ENCODE measurements around the gene SLC51A.

DNA sequence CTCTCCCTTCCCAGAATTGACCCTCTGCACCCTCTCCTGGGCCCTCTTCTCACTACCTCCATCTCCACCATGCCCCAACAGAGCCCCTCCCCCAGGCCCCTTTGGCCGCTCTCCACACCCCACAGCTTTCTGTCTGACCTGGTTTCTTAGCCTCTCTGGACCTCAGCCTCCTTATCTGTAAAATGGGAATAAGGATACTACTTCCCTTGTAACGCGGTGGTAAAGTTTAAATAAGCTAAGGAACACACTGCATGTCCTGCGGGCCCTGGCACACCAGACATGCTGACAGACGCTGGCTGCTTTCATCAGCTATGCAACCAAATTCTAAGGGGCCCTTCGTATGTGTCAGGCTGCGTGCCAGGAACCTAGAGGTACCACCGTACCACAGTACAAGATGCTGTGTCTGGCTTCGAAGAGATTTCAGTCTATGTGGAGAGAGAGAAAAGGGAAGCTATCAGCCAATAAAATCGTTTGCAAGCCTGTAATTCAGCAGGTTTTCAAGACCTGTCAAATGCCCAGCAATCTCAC lies 777 bp upstream of the SLC51A start:
- TF ChIP-seq FOS (IDR thresholded peaks at IDR 0.05; ENCODE audit: extremely low read depth, insufficient read length) = no peak
- TF ChIP-seq, protein P1, sequence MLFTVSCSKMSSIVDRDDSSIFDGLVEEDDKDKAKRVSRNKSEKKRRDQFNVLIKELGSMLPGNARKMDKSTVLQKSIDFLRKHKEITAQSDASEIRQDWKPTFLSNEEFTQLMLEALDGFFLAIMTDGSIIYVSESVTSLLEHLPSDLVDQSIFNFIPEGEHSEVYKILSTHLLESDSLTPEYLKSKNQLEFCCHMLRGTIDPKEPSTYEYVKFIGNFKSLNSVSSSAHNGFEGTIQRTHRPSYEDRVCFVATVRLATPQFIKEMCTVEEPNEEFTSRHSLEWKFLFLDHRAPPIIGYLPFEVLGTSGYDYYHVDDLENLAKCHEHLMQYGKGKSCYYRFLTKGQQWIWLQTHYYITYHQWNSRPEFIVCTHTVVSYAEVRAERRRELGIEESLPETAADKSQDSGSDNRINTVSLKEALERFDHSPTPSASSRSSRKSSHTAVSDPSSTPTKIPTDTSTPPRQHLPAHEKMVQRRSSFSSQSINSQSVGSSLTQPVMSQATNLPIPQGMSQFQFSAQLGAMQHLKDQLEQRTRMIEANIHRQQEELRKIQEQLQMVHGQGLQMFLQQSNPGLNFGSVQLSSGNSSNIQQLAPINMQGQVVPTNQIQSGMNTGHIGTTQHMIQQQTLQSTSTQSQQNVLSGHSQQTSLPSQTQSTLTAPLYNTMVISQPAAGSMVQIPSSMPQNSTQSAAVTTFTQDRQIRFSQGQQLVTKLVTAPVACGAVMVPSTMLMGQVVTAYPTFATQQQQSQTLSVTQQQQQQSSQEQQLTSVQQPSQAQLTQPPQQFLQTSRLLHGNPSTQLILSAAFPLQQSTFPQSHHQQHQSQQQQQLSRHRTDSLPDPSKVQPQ (CRISPR knock-in tag; IDR thresholded peaks at IDR 0.05; ENCODE audit: borderline replicate concordance) = no peak
- TF ChIP-seq ZNF644 (tag; IDR thresholded peaks at IDR 0.05; ENCODE audit: low read depth) = no peak
- TF ChIP-seq, protein P2, sequence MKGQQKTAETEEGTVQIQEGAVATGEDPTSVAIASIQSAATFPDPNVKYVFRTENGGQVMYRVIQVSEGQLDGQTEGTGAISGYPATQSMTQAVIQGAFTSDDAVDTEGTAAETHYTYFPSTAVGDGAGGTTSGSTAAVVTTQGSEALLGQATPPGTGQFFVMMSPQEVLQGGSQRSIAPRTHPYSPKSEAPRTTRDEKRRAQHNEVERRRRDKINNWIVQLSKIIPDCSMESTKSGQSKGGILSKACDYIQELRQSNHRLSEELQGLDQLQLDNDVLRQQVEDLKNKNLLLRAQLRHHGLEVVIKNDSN (CRISPR knock-in tag; IDR thresholded peaks at IDR 0.05) = no peak
- no peak for TF ChIP-seq GATA2 (CRISPR knock-in tag; IDR thresholded peaks at IDR 0.05)
- no peak for TF ChIP-seq CBX2 (IDR thresholded peaks at IDR 0.05; ENCODE audit: insufficient read depth, low read length, poor library complexity, severe bottlenecking)
- no peak for TF ChIP-seq ZNF282 (CRISPR knock-in tag; IDR thresholded peaks at IDR 0.05)
- no peak for TF ChIP-seq TARDBP (IDR thresholded peaks at IDR 0.05)
- TF ChIP-seq U2AF1 (optimal IDR thresholded peaks at IDR 0.05; ENCODE audit: low read depth, low read length) = no peak
- TF ChIP-seq, protein P3, sequence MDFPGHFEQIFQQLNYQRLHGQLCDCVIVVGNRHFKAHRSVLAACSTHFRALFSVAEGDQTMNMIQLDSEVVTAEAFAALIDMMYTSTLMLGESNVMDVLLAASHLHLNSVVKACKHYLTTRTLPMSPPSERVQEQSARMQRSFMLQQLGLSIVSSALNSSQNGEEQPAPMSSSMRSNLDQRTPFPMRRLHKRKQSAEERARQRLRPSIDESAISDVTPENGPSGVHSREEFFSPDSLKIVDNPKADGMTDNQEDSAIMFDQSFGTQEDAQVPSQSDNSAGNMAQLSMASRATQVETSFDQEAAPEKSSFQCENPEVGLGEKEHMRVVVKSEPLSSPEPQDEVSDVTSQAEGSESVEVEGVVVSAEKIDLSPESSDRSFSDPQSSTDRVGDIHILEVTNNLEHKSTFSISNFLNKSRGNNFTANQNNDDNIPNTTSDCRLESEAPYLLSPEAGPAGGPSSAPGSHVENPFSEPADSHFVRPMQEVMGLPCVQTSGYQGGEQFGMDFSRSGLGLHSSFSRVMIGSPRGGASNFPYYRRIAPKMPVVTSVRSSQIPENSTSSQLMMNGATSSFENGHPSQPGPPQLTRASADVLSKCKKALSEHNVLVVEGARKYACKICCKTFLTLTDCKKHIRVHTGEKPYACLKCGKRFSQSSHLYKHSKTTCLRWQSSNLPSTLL (IDR thresholded peaks at IDR 0.05) = no peak
- no peak for TF ChIP-seq HDAC2 (IDR thresholded peaks at IDR 0.05)
- no peak for TF ChIP-seq JUND (IDR thresholded peaks at IDR 0.05; ENCODE audit: borderline replicate concordance, low read depth, low read length)
- TF ChIP-seq JUND (tag; IDR thresholded peaks at IDR 0.05; ENCODE audit: borderline replicate concordance, low read depth, low read length) = no peak

Data from K562 (cell line).